Lung microvascular endothelial cell (primary cell): ENCODE measurements around the gene SLC22A4. TPM values are rescaled to one million over a fixed set of nuclear protein-coding genes. Genes with fewer than 3 reads are reported as not detected.

ENCODE experiments used
- DNase-seq, 2 donors: peaks; one replicate each; pipeline versions ENCODE4 v3.0.0 to v3.0.0-alpha.2; 2010; ENCODE audit warnings: low read depth in 2 of 2
- total RNA-seq: library from RNA; depleted of rRNA; stranded (reverse); fragments of >200 nt; gene quantifications from 2 replicates; pipeline ENCODE4 v1.2.1, GENCODE V29; 2014

SLC22A4 gene
- total RNA-seq = 2.4 and 4.4 TPM in 2 replicates

- DNase-seq = peak; percentile 96 to 97
Observed at GRCh38 chr5:132293992-132294727, at the start of gene SLC22A4. SLC22A4 (plus strand) TSS chr5:132294394; CDS start chr5:132294617, 223 bp downstream.

GRCh38 chr5:132245593-132245992 is 48.6 kb upstream of the SLC22A4 start:
- DNase-seq = no peak

GRCh38 chr5:132246806-132247205 is 47.4 kb upstream of the SLC22A4 start:
- DNase-seq = no peak

- DNase-seq = no peak
Observed at GRCh38 chr5:132250547-132250946, 43.6 kb upstream of the SLC22A4 start.

GRCh38 chr5:132251220-132251725 is 42.9 kb upstream of the SLC22A4 start:
- no peak for DNase-seq

GRCh38 chr5:132253008-132253441 is 41.2 kb upstream of the SLC22A4 start:
- DNase-seq = no peak

GRCh38 chr5:132253452-132254320 is 40.5 kb upstream of the SLC22A4 start:
- no peak for DNase-seq

- DNase-seq = no peak
Observed at GRCh38 chr5:132254321-132254977, 39.7 kb upstream of the SLC22A4 start.

GRCh38 chr5:132256086-132256782 is 38.0 kb upstream of the SLC22A4 start:
- no peak for DNase-seq

- DNase-seq = no peak
Observed at GRCh38 chr5:132256783-132257130, 37.4 kb upstream of the SLC22A4 start.

GRCh38 chr5:132257131-132258101 is 36.8 kb upstream of the SLC22A4 start, which contains the start of gene PDLIM4:
PDLIM4 (plus strand) TSS chr5:132257696; CDS start chr5:132257735, 39 bp downstream.
- DNase-seq = peak; percentile 44 to 61

GRCh38 chr5:132258102-132259068 is 35.8 kb upstream of the SLC22A4 start:
- peak in 1 of 2 donors; percentile 64 for DNase-seq

GRCh38 chr5:132259069-132259851 is 34.9 kb upstream of the SLC22A4 start:
- DNase-seq = peak; percentile 66 to 78

- peak; percentile 45 to 51 for DNase-seq
Observed at GRCh38 chr5:132260051-132260450, 34.1 kb upstream of the SLC22A4 start.

- peak; percentile 38 to 91 for DNase-seq
Observed at GRCh38 chr5:132260714-132261551, 33.3 kb upstream of the SLC22A4 start.

GRCh38 chr5:132261881-132262845 is 32.0 kb upstream of the SLC22A4 start:
- DNase-seq = no peak
